GM19395 (cell line): ENCODE measurements around the gene SERBP1.
"Not testable (repeated sequence)": the region's sequence is repeated elsewhere in the genome, so short reads cannot be mapped to it uniquely, and the experiment has no call there.

ENCODE experiments used
- ATAC-seq: cut with Tn5 transposase; IDR thresholded peaks from one replicate; pipeline ENCODE4 v1.9.1; 2021; ENCODE audit warnings: mild to moderate bottlenecking, moderate library complexity; ENCODE audit not compliant: unreplicated experiment

The SERBP1 gene

GRCh38 chr1:67413101-67413500, 17.1 kb downstream of the SERBP1 start:
- ATAC-seq = not testable (repeated sequence)

GRCh38 chr1:67408148-67408547, 22.1 kb downstream of the SERBP1 start:
- ATAC-seq = no peak

GRCh38 chr1:67407498-67407897, 22.7 kb downstream of the SERBP1 start:
- ATAC-seq = no peak

- no peak for ATAC-seq
These were observed 24.5 kb downstream of the SERBP1 start for GRCh38 chr1:67405473-67406245.

GRCh38 chr1:67404212-67404620, 26.0 kb downstream of the SERBP1 start:
- no peak for ATAC-seq

GRCh38 chr1:67401443-67401842, 28.8 kb downstream of the SERBP1 start:
- no peak for ATAC-seq

- ATAC-seq = not testable (repeated sequence)
These were observed 30.0 kb downstream of the SERBP1 start for GRCh38 chr1:67400029-67400786.

GRCh38 chr1:67399199-67399993, 30.8 kb downstream of the SERBP1 start:
- ATAC-seq = no peak

GRCh38 chr1:67394548-67394947, 35.7 kb downstream of the SERBP1 start:
- no peak for ATAC-seq

- no peak for ATAC-seq
These were observed 36.5 kb downstream of the SERBP1 start for GRCh38 chr1:67393737-67394136.

GRCh38 chr1:67393240-67393639, 37.0 kb downstream of the SERBP1 start:
- ATAC-seq = no peak

- no peak for ATAC-seq
These were observed 39.9 kb downstream of the SERBP1 start for GRCh38 chr1:67390041-67390887.

GRCh38 chr1:67383999-67384638, 46.1 kb downstream of the SERBP1 start:
- no peak for ATAC-seq

GRCh38 chr1:67382292-67382691, 47.9 kb downstream of the SERBP1 start:
- ATAC-seq = no peak

- no peak for ATAC-seq
These were observed 49.0 kb downstream of the SERBP1 start for GRCh38 chr1:67381154-67381553.

GRCh38 chr1:67377253-67377652, 52.9 kb downstream of the SERBP1 start:
- ATAC-seq = no peak

GRCh38 chr1:67376381-67376780, 53.8 kb downstream of the SERBP1 start:
- ATAC-seq = no peak

GRCh38 chr1:67372898-67373297, 57.3 kb downstream of the SERBP1 start:
- no peak for ATAC-seq

- ATAC-seq = no peak
These were observed 58.1 kb downstream of the SERBP1 start for GRCh38 chr1:67372136-67372535.

GRCh38 chr1:67371681-67372080, 58.5 kb downstream of the SERBP1 start:
- ATAC-seq = no peak
